HPDE6-E6E7 (cell line): ENCODE results near the gene IRS1.
A peak's percentile ranks its signal among the peaks of the same experiment; 100 is the strongest.

Source experiments
- DNase-seq: peaks from one replicate; pipeline ENCODE4 v3.0.0; 2011; ENCODE audit warnings: missing footprints; ENCODE audit errors: extremely low spot score

The IRS1 gene

DNA sequence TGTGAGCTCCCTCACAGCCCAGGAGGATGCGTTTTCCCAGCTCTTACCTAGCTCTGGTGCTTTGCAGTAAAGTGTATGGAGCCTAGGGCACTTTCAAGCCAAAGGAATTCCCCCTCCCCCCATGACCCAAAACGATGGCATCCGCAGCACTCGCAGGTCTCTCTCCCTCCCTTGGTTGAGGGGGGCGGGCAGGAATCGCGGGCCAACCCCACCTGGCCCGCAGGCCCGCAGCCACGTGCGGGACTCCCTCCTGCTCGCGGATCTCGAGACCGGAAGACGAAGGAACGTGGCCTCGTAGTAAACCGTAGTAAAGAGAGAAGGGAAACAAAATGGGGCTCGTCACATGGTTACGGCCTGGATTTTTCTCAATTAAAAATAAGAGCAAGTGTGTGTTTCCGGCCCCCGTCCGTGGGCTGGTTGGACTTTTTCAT lies 8.5 kb downstream of the IRS1 start:
- no peak for DNase-seq

GRCh38 chr2:226790431-226790830 lies 9.2 kb downstream of the IRS1 start:
- DNase-seq: no peak

- no peak for DNase-seq
Measured at GRCh38 chr2:226790011-226790410, 9.6 kb downstream of the IRS1 start.

DNA sequence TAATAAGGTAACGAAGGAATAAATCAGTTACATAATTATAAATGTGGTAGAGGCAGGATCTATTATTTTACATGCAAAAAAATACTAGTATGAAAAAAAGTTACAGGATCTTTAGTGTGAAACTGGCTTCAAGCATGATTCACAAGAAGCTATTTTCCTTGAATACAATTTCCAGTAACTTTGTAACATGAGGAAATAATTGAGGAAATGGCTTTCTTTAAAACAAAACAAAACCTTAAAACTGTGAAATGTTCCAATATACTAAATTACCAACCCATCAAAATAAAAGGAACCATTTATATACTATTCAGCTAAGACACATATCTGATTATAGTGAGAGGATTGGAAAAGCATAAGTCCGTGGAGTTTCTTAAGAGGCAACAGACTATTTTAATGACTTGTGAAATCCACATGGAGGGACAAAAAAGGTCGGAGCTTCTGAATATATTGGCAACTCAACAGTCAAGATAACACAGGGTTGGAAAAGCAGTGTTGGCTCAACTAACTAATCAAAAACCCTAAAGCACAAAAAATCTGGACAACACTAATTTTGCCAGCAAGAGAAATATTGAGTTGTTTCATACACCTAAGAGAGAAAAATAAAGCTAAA lies 10.6 kb downstream of the IRS1 start:
- DNase-seq: no peak

- no peak for DNase-seq
Measured at GRCh38 chr2:226788064-226788463, 11.6 kb downstream of the IRS1 start.

DNA sequence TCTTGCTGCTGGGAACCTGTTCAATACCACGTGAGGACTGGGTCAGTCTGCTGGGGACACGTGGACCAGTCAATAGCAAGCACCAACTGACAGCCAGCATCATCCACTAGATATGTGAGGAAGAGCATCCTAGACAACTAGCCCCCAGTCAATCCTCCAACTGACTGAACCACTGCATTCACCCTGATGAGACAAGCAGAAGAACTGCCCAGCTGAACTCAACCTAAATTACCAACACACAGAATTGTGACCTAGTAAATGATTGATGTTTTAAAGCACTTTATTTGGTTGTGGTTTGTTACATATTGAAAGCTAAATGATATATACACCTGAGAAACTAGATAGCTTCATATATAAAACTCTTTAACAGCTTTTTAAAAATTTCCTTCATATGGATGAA lies 15.7 kb downstream of the IRS1 start:
- DNase-seq: no peak

DNA sequence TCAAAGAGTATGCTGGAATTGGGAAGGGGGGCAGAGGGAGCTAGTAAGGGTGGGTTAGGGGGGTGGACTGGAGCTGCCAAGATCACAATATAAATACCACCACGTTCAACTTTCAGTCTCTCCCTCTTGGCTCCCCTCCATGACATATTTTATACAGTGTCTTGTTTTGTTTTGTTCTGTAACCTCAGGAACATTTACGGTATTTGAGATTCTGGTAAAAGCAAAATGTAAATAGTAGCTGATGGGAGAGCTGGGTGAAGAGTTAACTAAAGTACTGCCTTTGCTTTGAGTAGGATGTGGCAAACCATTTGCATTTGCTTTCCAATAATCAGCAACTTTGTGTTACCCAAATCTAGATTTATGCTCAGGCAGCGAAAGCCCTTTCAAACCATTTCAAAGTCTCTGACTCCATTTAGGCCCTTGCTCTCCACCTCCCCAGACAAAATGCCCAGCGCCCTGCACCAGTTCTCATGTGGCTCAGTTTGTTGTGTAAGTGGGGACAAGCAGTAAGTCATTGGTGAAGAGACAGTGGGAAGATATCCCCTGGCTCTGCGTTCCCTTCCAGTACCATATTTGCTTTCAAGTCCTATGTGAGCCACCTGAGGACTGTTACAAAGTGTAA lies 17.4 kb downstream of the IRS1 start:
- no peak for DNase-seq

DNA sequence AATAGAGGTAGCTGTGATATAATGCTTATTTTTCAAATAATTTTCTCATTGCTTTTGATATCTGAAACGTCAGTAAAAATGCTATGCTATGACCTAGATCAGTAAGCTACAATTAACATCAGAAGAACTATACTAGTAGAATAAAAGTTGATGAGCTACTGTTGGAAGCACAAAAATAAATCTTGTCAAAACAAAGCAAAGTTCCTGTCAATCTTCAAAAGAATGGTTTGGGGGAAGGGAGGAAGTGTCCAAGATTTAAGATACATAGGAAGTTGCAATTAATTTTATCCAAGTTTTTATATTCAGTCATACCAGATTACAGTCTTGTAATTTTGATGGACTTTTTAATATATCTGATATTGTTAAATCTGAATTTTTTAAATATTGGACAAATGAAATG lies 19.2 kb downstream of the IRS1 start:
- DNase-seq: no peak

DNA sequence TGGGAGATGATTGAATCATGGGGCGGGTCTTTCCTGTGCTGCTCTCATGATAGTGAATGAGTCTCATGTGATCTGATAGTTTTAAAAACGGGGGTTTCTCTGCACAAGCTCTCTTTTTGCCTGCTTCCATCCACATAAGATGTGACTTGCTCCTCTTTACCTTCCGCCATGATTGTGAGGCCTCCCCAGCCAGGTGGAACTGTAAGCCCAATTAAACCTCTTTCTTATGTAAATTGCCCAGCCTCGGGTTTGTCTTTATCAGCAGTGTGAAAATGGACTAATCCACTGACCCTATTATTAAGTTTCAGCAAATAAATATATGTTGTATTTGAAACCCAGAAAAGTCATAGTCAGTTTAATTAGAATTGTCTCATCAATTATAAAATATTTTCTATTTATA lies 22.0 kb downstream of the IRS1 start:
- DNase-seq: no peak

DNA sequence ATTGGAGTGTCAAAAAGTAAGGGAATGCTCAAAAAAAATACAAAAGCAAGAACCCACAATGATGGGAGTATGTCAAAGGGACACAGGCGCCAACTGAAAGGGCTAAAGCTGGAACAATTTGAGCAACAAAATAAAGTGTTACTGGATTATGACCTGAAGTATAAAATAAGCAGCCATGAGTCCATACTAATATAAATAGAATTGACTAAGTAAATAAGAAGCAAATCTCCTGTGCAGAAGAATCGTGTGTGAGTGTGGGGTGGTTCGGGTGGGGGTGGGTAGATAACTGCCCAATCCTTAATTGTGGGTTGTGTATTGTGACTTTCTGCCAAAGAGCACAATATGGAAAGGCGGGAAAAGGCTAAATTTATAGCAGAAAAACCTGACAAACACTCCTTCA lies 23.5 kb downstream of the IRS1 start:
- no peak for DNase-seq

DNA sequence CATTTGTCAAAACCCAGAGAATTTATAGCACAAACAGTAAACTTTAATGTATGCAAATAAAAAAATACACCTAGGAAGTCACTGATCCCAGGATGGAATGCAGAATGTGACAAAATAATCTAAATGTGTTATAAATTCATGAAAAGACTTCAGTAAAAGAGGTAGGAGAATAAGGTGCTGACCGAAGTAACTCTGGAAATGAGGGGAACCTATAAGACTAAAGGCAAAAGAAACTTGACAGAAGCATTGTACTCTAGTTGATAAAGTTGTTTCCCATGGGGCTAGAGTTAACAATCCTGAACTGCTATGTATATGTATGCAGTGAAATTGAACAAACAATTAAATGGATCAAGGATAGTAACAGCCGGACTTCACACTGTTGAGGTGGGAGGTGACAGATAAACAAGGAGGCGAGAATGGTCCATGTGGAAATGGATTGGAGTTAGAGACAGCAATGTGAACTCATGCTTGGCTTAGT lies 24.5 kb downstream of the IRS1 start:
- no peak for DNase-seq

GRCh38 chr2:226773291-226773690 lies 26.3 kb downstream of the IRS1 start:
- no peak for DNase-seq

DNA sequence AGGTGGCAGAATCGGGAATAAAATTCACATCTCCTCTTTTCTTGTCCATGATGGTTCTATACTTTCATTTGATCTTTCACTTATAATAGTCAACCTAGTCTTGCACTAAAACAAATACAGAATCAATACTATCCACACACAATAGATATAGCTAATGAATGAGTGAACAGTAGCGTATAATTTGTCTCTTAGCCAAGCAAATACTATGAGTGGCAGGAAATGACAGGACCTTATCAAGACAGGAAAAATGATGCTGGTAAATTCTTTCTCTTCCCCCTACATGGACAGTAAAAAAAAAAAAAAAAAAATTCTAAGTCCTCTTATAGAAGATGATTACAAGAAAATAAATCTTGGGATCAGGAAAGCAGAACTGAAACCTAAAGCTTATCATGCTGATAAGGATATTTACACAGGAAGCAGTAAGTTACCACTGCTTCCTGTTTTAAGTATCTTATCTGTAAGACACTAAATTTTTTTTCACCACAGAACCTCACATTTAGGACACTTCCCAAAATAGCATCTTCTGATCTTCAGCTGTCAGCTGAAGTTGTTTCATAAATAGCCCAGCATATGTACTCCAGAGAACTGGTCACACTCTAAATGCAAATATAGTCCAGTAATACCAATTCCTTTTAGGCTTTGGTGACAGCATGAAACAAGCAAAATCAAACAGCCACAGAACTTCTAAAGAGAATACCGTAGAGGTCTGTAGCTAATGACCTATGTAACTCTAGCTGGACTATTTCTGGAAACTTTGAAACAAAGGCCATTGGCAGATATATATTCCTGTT lies 27.0 kb downstream of the IRS1 start:
- DNase-seq: no peak

DNA sequence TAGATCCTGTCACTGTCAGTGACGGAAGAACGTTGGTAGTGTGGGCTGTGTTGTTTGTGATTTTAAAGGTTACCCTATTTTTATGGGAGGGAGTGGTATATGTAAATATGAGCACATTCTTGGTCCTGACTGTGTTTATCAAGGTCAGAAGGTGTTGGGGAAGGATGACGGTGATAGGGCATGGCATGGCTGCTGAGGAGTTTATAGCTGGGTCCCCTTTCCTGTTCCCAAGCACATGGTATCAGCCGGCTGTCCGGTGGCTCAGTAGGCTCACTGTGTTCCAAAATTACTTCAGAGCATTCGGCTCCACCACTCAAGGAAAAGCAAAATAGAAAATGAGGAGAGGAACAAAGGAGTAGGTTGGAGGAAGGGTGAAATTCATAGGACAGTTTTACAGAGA lies 28.6 kb downstream of the IRS1 start:
- no peak for DNase-seq

GRCh38 chr2:226767056-226767813 lies 32.4 kb downstream of the IRS1 start:
- DNase-seq: no peak

GRCh38 chr2:226766352-226767055 lies 33.1 kb downstream of the IRS1 start:
- DNase-seq: no peak

DNA sequence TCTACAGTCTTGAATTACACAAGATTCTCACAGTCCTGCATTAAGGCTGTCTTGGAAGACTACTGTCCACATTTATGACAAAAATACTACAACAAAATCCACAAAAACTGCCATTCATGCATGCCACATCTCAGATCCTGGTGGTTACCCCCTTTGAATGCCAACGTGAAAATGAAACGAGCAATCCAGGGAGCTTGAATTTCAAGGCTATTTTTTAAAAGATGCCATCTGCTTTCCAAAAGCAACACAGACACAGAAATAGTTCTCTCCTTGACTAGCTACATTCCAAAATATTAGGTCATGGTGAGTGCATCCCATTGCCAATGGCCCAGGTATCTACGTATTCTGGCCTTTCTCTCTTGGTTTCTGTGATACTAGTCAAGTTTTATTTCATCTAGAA lies 36.3 kb downstream of the IRS1 start:
- no peak for DNase-seq

DNA sequence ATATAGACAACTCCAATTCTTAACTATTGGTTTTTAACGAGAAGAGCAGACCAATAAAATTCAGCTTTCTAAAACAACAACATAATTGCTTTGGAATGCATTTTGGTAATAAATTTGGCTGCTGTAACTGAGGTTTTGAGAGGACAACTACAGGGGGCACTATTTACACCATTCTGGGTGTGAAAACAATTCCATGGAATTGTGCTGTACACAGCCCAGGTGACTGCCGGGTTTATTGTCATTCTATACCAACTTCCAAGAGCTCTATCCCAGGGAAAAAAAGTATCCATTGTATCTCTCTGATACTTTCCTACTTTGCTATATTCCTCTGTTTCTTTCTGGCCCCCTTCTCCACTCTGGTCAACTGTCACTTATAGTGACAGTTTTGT lies 38.4 kb downstream of the IRS1 start:
- DNase-seq: no peak

DNA sequence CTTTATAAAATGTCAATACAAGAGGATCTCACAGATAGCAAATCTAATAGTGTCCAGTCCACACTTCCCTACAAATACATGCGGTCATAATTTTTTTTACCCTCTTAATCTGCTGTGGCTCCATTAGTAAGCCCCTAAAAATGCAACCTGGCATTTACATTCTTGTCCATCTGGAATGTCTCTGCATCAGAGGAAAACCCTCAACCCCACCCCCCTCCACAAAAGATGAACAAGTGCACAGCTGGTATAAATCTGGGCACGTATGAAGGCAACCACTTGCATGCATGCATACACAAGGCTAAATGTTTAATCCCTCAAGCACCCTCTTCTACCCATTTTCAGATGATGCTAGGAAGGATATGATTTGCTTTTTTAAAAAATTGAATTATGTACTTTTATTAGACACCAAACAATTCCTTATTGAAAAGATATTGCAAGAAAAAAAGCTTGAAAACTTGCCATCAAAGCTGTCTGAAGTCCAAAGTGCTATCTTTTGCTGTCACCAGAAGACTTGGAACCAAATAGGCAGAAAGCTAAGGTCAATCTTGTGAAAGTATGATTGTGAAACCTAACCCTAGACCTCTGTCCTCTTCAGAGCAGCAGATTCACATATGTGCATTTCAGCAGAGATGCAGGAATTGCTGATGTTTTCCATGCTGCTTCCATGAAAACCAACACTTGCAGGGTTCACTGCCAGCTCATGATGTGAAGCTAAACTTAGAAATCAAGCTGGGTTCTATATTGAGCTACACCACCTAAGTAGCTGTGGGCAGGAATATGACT lies 39.0 kb downstream of the IRS1 start:
- peak; percentile 19 for DNase-seq

- no peak for DNase-seq
Measured at GRCh38 chr2:226759768-226760167, 39.9 kb downstream of the IRS1 start.
